Bronchial epithelial cell (primary cell): Measurements from ENCODE around the gene AKAP6. TPM values are rescaled to one million over a fixed set of nuclear protein-coding genes. Genes with fewer than 3 reads are reported as not detected.

ENCODE experiments used
- DNase-seq: peaks from one replicate; pipeline ENCODE4 v3.0.0-alpha.2; 2010; ENCODE audit warnings: low read depth
- FAIRE-seq: peaks from 2 replicates; lab custom pipeline; 2011; peaks lifted over from hg19 to GRCh38; lab: Jason Lieb, UNC
- H3K27me3 ChIP-seq: 2 replicates; pipeline ENCODE4 v1.5.1; 2011; ENCODE audit warnings: low read length; ENCODE audit not compliant: control insufficient read depth, insufficient read depth
- H3K36me3 ChIP-seq: 2 replicates; pipeline ENCODE4 v1.5.1; 2011; ENCODE audit warnings: low read length; ENCODE audit not compliant: control insufficient read depth, insufficient read depth
- H3K4me3 ChIP-seq: 2 replicates; pipeline ENCODE4 v1.5.1; 2011; ENCODE audit warnings: mild to moderate bottlenecking, low read depth, low read length, control low read depth
- CTCF ChIP-seq: IDR thresholded peaks from 2 replicates; pipeline ENCODE4 v1.5.1; 2011; ENCODE audit warnings: mild to moderate bottlenecking, moderate library complexity, low read length, control low read depth, inconsistent platforms; ENCODE audit not compliant: insufficient read depth, severe bottlenecking
- total RNA-seq: library from RNA; depleted of rRNA; stranded (reverse); fragments of >200 nt; gene quantifications from 2 replicates; pipeline ENCODE4 v1.2.1, GENCODE V29; 2014

Gene AKAP6
- total RNA-seq, 1 donor from 2014 or later: 4.2 TPM

DNA sequence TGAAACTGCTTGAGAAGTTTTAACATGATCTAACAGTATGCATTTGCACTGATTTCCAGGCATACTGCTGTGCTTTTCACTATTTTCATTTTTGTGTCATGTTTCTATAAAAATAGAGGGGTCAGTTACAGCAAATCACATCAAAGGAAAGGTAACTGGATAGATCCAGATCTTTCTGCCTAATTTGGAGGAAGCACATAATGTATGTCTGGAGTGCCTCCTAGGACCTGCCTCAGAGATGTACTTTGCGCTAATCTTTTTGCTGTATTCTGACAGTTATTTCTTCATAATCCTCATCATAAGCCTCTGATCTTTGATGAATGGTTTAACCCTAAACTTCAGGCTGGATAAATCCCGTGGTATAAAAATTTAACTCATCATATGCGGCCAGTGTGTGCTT lies 498.4 kb downstream of the AKAP6 start:
- no peak for TF ChIP-seq CTCF
- Histone ChIP-seq H3K4me3 (no peak overlapping the region), H3K36me3 (no peaks in the 10 kb centered on the region), H3K27me3 (no peaks in the 10 kb centered on the region)
- FAIRE-seq: no peak
- no peak for DNase-seq

DNA sequence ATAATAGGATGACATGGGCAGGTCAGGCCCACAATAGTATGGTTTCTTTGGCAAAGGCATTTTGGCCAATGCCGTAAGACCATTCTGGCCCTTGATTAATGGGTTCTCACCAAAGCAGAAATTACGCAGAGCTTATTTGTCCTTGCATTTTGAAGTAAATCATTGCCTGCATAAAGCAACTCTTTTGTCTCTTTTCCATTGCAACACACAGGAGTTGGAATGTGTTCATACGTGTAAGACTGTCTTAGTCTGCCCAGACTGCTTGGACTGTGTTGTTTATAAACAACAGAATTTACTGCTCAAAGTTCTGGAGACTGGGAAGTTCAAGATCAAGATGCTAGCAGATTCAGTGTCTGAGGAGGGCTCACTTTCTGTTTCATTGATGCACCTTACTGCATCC lies 506.8 kb downstream of the AKAP6 start:
- DNase-seq: no peak
- no peak for FAIRE-seq

DNA sequence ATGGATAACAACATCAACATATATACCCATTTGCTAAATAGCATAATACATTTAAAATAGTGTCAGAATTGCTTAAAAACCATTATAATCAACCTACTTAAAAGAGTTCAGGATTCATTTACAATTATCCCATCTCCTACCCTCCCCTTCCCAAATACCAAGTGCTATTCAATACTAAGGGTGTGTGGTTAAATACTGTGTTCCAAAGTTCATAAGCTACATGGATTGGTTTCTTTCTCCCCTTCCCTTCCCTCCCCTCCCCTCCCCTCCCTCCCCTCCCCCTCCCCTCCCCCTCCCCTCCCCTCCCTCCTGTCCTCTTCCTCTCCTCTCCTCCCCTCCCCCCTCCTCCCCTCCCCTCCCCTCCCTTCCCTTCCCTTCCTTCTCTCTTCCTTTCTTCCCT lies 512.6 kb downstream of the AKAP6 start:
- no peak for TF ChIP-seq CTCF
- FAIRE-seq: no peak
- H3K36me3 ChIP-seq: no peaks in the 10 kb centered on the region

More for the DNA sequence above, 506.8 kb downstream of the AKAP6 start:
- TF ChIP-seq CTCF: no peak
- no peak overlapping the region for H3K4me3 ChIP-seq
- no peaks in the 10 kb centered on the region for H3K27me3 ChIP-seq
- H3K36me3 ChIP-seq: no peaks in the 10 kb centered on the region

GRCh38 chr14:32846821-32847365 lies 517.8 kb downstream of the AKAP6 start:
- Histone ChIP-seq H3K36me3 (no peaks in the 10 kb centered on the region), H3K4me3 (no peak overlapping the region), H3K27me3 (no peaks in the 10 kb centered on the region)
- DNase-seq (peak; percentile 5), FAIRE-seq (no peak)
- TF ChIP-seq CTCF: no peak

More for the DNA sequence above, 512.6 kb downstream of the AKAP6 start:
- DNase-seq: no peak
- no peak overlapping the region for H3K4me3 ChIP-seq
- no peaks in the 10 kb centered on the region for H3K27me3 ChIP-seq

DNA sequence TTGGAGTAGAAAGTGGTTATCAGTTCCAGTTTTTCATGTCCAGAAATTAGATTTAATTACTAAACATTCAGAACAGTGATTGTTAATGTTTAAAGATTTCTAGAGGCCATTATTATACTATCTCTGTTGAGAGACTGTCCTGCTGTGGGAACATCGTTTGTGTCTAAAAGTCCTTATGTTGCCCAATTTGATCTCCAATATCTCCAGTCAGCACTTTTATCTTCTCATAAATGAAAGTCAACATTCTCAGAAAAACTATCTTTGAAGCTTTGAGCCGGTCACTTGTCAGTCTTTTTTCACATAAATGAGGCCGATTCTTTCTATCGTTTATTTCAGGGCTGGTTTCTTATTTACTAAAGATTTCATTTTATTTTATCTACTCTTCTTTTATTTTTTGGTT lies 518.8 kb downstream of the AKAP6 start:
- no peaks in the 10 kb centered on the region for H3K36me3 ChIP-seq
- FAIRE-seq: no peak
- H3K4me3 ChIP-seq: no peak overlapping the region
- H3K27me3 ChIP-seq: no peaks in the 10 kb centered on the region
- no peak for DNase-seq
- TF ChIP-seq CTCF: no peak

DNA sequence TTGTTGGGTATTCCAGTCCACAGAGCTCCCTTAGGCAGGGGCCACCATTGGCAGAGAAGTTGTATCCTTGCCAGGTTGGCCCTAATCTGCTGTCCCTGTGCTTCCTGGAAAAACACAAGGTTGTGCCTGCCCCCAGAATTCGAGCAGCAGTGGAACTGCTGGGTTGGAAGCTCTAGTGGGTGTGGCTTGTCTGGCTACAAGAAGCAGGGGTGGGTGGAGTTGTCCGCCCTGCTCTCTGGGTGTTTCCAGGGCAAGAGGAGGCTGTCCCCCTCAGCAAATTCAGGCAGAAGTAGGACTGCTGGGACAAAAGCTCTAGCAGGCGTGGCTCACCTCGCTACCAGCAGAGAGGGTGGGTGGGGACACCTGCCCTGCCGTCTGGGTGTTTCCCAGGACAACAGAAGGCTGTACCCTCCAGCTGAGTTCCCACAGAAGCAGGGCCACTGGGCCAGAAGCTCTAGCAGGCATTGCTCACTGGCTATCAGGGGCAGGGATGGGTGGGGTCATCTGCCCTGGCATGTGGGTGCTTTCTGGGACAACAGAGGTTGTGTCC lies 536.8 kb downstream of the AKAP6 start:
- no peak for TF ChIP-seq CTCF
- DNase-seq: no peak
- Histone ChIP-seq H3K36me3 (no peaks in the 10 kb centered on the region), H3K4me3 (no peak overlapping the region), H3K27me3 (no peaks in the 10 kb centered on the region)
- FAIRE-seq: no peak
